22Rv1 (cell line): ENCODE data around the gene LGI2.

Experiments
- CTCF ChIP-seq: fragments of 450-650 bp; IDR thresholded peaks from 2 replicates; pipeline ENCODE4 v1.5.1; 2017; ENCODE audit warnings: mild to moderate bottlenecking
- ZFX ChIP-seq: fragments of 450-650 bp; IDR thresholded peaks from 2 replicates; pipeline ENCODE4 v1.6.1; 2017; ENCODE audit warnings: antibody characterized with exemption, borderline replicate concordance

- TF ChIP-seq CTCF: no peak
- no peak for TF ChIP-seq ZFX
Measured at GRCh38 chr4:25001509-25001908, 29.2 kb downstream of the LGI2 start.
